Measurements from ENCODE around the gene CCDC102B. TPM values are rescaled to one million over a fixed set of nuclear protein-coding genes. Genes with fewer than 3 reads are reported as not detected.

Gene CCDC102B
- total RNA-seq, 1 donor from 2014 or later, result 4.4 TPM

- DNase-seq (ENCODE audit: low spot score, unreplicated experiment), result no peak
- H3K9me3 Mint-ChIP-seq (ENCODE audit: low read depth), result peaks cover 6% of the 10 kb centered on the region
- TF ChIP-seq CTCF (IDR thresholded peaks at IDR 0.05; ENCODE audit: unreplicated experiment), result no peak
- H3K27ac Mint-ChIP-seq, result no peak overlapping the region
- H3K27me3 Mint-ChIP-seq, result no peaks in the 10 kb centered on the region
- no peaks in the 10 kb centered on the region for H3K36me3 Mint-ChIP-seq (ENCODE audit: insufficient read depth)
- H3K4me1 Mint-ChIP-seq (ENCODE audit: low read depth), result no peaks in the 10 kb centered on the region
- H3K4me3 Mint-ChIP-seq (ENCODE audit: low read depth), result no peak overlapping the region
Observed at GRCh38 chr18:68766433-68766832, 31.4 kb upstream of the CCDC102B start.

- no peaks in the 10 kb centered on the region for H3K27me3 Mint-ChIP-seq
Observed at GRCh38 chr18:68769461-68769860, 28.4 kb upstream of the CCDC102B start.

GRCh38 chr18:68772268-68772667 lies 25.6 kb upstream of the CCDC102B start:
- DNase-seq (ENCODE audit: low spot score, unreplicated experiment), result no peak
- Mint-ChIP-seq H3K27ac (no peak overlapping the region), H3K4me1 (ENCODE audit: low read depth) (no peaks in the 10 kb centered on the region), H3K4me3 (ENCODE audit: low read depth) (no peak overlapping the region), H3K36me3 (ENCODE audit: insufficient read depth) (no peaks in the 10 kb centered on the region), H3K9me3 (ENCODE audit: low read depth) (peaks cover 6% of the 10 kb centered on the region), H3K27me3 (no peaks in the 10 kb centered on the region)
- no peak for TF ChIP-seq CTCF (IDR thresholded peaks at IDR 0.05; ENCODE audit: unreplicated experiment)

More at GRCh38 chr18:68769461-68769860, 28.4 kb upstream of the CCDC102B start:
- Mint-ChIP-seq H3K4me1 (ENCODE audit: low read depth) (no peaks in the 10 kb centered on the region), H3K4me3 (ENCODE audit: low read depth) (no peak overlapping the region), H3K36me3 (ENCODE audit: insufficient read depth) (no peaks in the 10 kb centered on the region), H3K9me3 (ENCODE audit: low read depth) (peaks cover 6% of the 10 kb centered on the region), H3K27ac (no peak overlapping the region)
- no peak for DNase-seq (ENCODE audit: low spot score, unreplicated experiment)
- TF ChIP-seq CTCF (IDR thresholded peaks at IDR 0.05; ENCODE audit: unreplicated experiment), result no peak

- TF ChIP-seq CTCF (IDR thresholded peaks at IDR 0.05; ENCODE audit: unreplicated experiment), result no peak
- no peak overlapping the region for H3K4me3 Mint-ChIP-seq (ENCODE audit: low read depth)
- no peak for DNase-seq (ENCODE audit: low spot score, unreplicated experiment)
Observed at GRCh38 chr18:68778280-68778886, 19.5 kb upstream of the CCDC102B start.

GRCh38 chr18:68779169-68779568 lies 18.7 kb upstream of the CCDC102B start:
- H3K27me3 Mint-ChIP-seq, result no peaks in the 10 kb centered on the region
- no peaks in the 10 kb centered on the region for H3K36me3 Mint-ChIP-seq (ENCODE audit: insufficient read depth)
- no peak overlapping the region for H3K4me3 Mint-ChIP-seq (ENCODE audit: low read depth)
- no peak overlapping the region for H3K27ac Mint-ChIP-seq
- H3K4me1 Mint-ChIP-seq (ENCODE audit: low read depth), result peaks cover 13% of the 10 kb centered on the region
- no peak for TF ChIP-seq CTCF (IDR thresholded peaks at IDR 0.05; ENCODE audit: unreplicated experiment)
- DNase-seq (ENCODE audit: low spot score, unreplicated experiment), result no peak
- H3K9me3 Mint-ChIP-seq (ENCODE audit: low read depth), result no peaks in the 10 kb centered on the region

More at GRCh38 chr18:68778280-68778886, 19.5 kb upstream of the CCDC102B start:
- Mint-ChIP-seq H3K27me3 (no peaks in the 10 kb centered on the region), H3K27ac (no peak overlapping the region), H3K36me3 (ENCODE audit: insufficient read depth) (no peaks in the 10 kb centered on the region), H3K9me3 (ENCODE audit: low read depth) (no peaks in the 10 kb centered on the region), H3K4me1 (ENCODE audit: low read depth) (peaks cover 13% of the 10 kb centered on the region)

All from progenitor cell of endocrine pancreas (in vitro differentiated cells).